Epidermal melanocyte (primary cell): ENCODE results near the gene CAPZA3.
"Not testable (repeated sequence)": the region's sequence is repeated elsewhere in the genome, so short reads cannot be mapped to it uniquely, and the experiment has no call there.

Experiments used
- DNase-seq: peaks from one replicate; pipeline ENCODE4 v3.0.0; 2011; ENCODE audit warnings: low spot score; ENCODE audit not compliant: insufficient read length

Gene CAPZA3

GRCh38 chr12:18737819-18738218 is at the start of gene CAPZA3, which contains the start of gene PLCZ1:
Gene CAPZA3, plus strand, starts transcription at chr12:18738119. Its CDS starts 150 bp downstream, at chr12:18738269.
Gene PLCZ1, minus strand, starts transcription at chr12:18738012. Its CDS starts 641 bp downstream, at chr12:18737371.
- DNase-seq = no peak

- DNase-seq = no peak
These were observed 48.1 kb upstream of the CAPZA3 start for GRCh38 chr12:18689771-18690170.

- DNase-seq = no peak
These were observed 47.3 kb upstream of the CAPZA3 start for GRCh38 chr12:18690653-18691052.

GRCh38 chr12:18693986-18694385 is 43.9 kb upstream of the CAPZA3 start:
- not testable (repeated sequence) for DNase-seq

GRCh38 chr12:18696971-18697602 is 40.8 kb upstream of the CAPZA3 start:
- DNase-seq = no peak

- DNase-seq = no peak
These were observed 37.6 kb upstream of the CAPZA3 start for GRCh38 chr12:18700271-18700670.

GRCh38 chr12:18703321-18703720 is 34.6 kb upstream of the CAPZA3 start:
- DNase-seq = no peak

GRCh38 chr12:18703911-18704310 is 34.0 kb upstream of the CAPZA3 start:
- DNase-seq = no peak

GRCh38 chr12:18706798-18707197 is 31.1 kb upstream of the CAPZA3 start:
- DNase-seq = no peak

GRCh38 chr12:18716236-18716635 is 21.7 kb upstream of the CAPZA3 start:
- DNase-seq = no peak

- no peak for DNase-seq
These were observed 19.5 kb upstream of the CAPZA3 start for GRCh38 chr12:18718462-18718861.

- DNase-seq = no peak
These were observed 17.9 kb upstream of the CAPZA3 start for GRCh38 chr12:18719922-18720510.

- DNase-seq = no peak
These were observed 17.2 kb upstream of the CAPZA3 start for GRCh38 chr12:18720690-18721089.

GRCh38 chr12:18721452-18721851 is 16.5 kb upstream of the CAPZA3 start:
- no peak for DNase-seq

GRCh38 chr12:18723752-18724151 is 14.2 kb upstream of the CAPZA3 start:
- no peak for DNase-seq

GRCh38 chr12:18731156-18731555 is 6.8 kb upstream of the CAPZA3 start:
- no peak for DNase-seq

- no peak for DNase-seq
These were observed 10.0 kb downstream of the CAPZA3 start for GRCh38 chr12:18747895-18748294.

GRCh38 chr12:18749386-18749957 is 11.6 kb downstream of the CAPZA3 start:
- DNase-seq = no peak

GRCh38 chr12:18750085-18750484 is 12.2 kb downstream of the CAPZA3 start:
- no peak for DNase-seq

GRCh38 chr12:18751866-18752265 is 13.9 kb downstream of the CAPZA3 start:
- no peak for DNase-seq

- no peak for DNase-seq
These were observed 14.5 kb downstream of the CAPZA3 start for GRCh38 chr12:18752280-18752920.

GRCh38 chr12:18752947-18753346 is 15.0 kb downstream of the CAPZA3 start:
- DNase-seq = no peak
